ENCODE data around the gene TMEM178A.

Gene TMEM178A

GRCh38 chr2:39762448-39762847 lies 96.7 kb downstream of the TMEM178A start:
- no peak for FAIRE-seq

All from G401.6 (cell line).